Measurements from ENCODE around the gene PLCH1. TPM values are rescaled to one million over a fixed set of nuclear protein-coding genes. Genes with fewer than 3 reads are reported as not detected.

The PLCH1 gene
- total and polyA plus RNA-seq, 2 of the 8 experiments (the other 6 are each of a cell fraction or from before 2014, with no cell fraction given), result 5.8 to 17.2 TPM

- ChIA-PET CTCF (ENCODE audit: partially characterized antibody) (interaction anchor here (1.5 to 1.7 kb wide), 2 partner anchors 306 to 336 kb away, joined by 4 to 8 read pairs; no protein-coding TSS in a partner anchor), POLR2A (ENCODE audit: partially characterized antibody) (interaction anchor here (1.9 kb wide), 1 partner anchor 9 kb away, joined by 7 read pairs; no protein-coding TSS in a partner anchor)
- Histone ChIP-seq H3K4me2 (ENCODE audit: insufficient read depth in 1 of 2, low read depth in 2 of 2, low read length in 2 of 2) (no peak overlapping the region), H3K4me3 (ENCODE audit: extremely low read depth in 1 of 4, insufficient read depth in 2 of 4, low read depth in 3 of 4, low read length in 4 of 4) (no peak overlapping the region), H3K27ac (ENCODE audit: low read depth, low read length) (no peak overlapping the region), H4K20me1 (replicated peaks in 1 of 2; ENCODE audit: control insufficient read depth in 1 of 2, insufficient read depth in 2 of 2, low read length in 2 of 2) (no peaks in the 10 kb centered on the region), H4K8ac (ENCODE audit: extremely low read depth, insufficient read depth, low read length) (no peak overlapping the region), H2BK20ac (ENCODE audit: low read length) (no peak overlapping the region), H2AK5ac (ENCODE audit: low read depth, low read length) (no peak overlapping the region), H3K56ac (replicated peaks; ENCODE audit: insufficient read length, low read depth, low read length) (no peak overlapping the region), H2BK12ac (ENCODE audit: low read depth, low read length) (no peak overlapping the region), H3K36me3 (ENCODE audit: control insufficient read depth in 2 of 4, insufficient read depth in 4 of 4, low read length in 3 of 4) (no peaks in the 10 kb centered on the region), H3K4me1 (replicated peaks in 1 of 4; ENCODE audit: control insufficient read depth in 3 of 4, insufficient read depth in 4 of 4, low read length in 3 of 4) (no peaks in the 10 kb centered on the region), H3K4ac (replicated peaks; ENCODE audit: insufficient read length, low read depth, low read length) (no peak overlapping the region), H2AFZ (ENCODE audit: low read length) (no peak overlapping the region), H3K27me3 (replicated peaks in 1 of 4; ENCODE audit: control insufficient read depth in 3 of 4, extremely low read depth in 1 of 4, insufficient read depth in 3 of 4, low read length in 3 of 4) (no peaks in the 10 kb centered on the region), H3K9ac (replicated peaks in 1 of 4; ENCODE audit: extremely low read depth in 1 of 4, low read depth in 3 of 4, low read length in 3 of 4) (no peak overlapping the region), H3K14ac (ENCODE audit: insufficient read length) (no peak overlapping the region), H3K79me2 (ENCODE audit: control insufficient read depth in 1 of 2, insufficient read depth in 2 of 2, low read length in 2 of 2) (peaks cover 0 to 4% of the 10 kb centered on the region in 2 experiments; a peak in 1 of 4 replicates), H3K23me2 (ENCODE audit: low read depth, low read length) (no peaks in the 10 kb centered on the region), H3K9me3 (ENCODE audit: insufficient read depth in 2 of 2, low read depth in 1 of 2, low read length in 1 of 2) (no peaks in the 10 kb centered on the region), H2BK5ac (ENCODE audit: low read depth, low read length) (no peak overlapping the region), H4K5ac (ENCODE audit: insufficient read length, low read depth, low read length) (no peak overlapping the region), H2BK120ac (replicated peaks; ENCODE audit: low read depth, low read length) (no peak overlapping the region), H3K23ac (ENCODE audit: insufficient read length) (no peak overlapping the region), H3K79me1 (ENCODE audit: low read depth, low read length) (no peaks in the 10 kb centered on the region), H2BK15ac (ENCODE audit: low read length) (no peak overlapping the region), H3K18ac (ENCODE audit: extremely low read depth, low read length) (no peak overlapping the region), H4K91ac (replicated peaks; ENCODE audit: insufficient read length, low read length) (no peak overlapping the region)
- DNase-seq (ENCODE audit: low read depth in 1 of 2, low spot score in 2 of 2), result no peak
- 96% methylated on average over 3 of the region's 3 CpGs; no CpG with 5 or more reads in 1 of the 2 experiments for whole genome bisulfite sequencing, 2 experiments (ENCODE audit: extremely low coverage in 1 of 2, insufficient coverage in 1 of 2, insufficient read length in 1 of 2, insufficient replicate concordance in 2 of 2, low coverage in 1 of 2, low lambda C conversion rate in 2 of 2, missing lambda C conversion rate in 1 of 2)
- FAIRE-seq, result no peak
- TF ChIP-seq, protein P1, sequence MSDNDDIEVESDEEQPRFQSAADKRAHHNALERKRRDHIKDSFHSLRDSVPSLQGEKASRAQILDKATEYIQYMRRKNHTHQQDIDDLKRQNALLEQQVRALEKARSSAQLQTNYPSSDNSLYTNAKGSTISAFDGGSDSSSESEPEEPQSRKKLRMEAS (IDR thresholded peaks at IDR 0.05), result no peak
Observed at GRCh38 chr3:155688481-155688880, 56.4 kb downstream of the PLCH1 start.

All from H1 (cell line).